Panc1 (cell line): ENCODE measurements around the gene GABRG3. TPM values are rescaled to one million over a fixed set of nuclear protein-coding genes. Genes with fewer than 3 reads are reported as not detected.

ENCODE experiments used
- ATAC-seq: fragments of 200-7000 bp; cut with Tn5 transposase; 2 replicates; pipeline ENCODE4 v1.9.1; 2020; ENCODE audit warnings: mild to moderate bottlenecking, moderate library complexity
- BruUV-seq: library from RNA; stranded (reverse); fragments of 400-500 nt; replicated peaks from 2 replicates; lab custom pipeline; 2021; lab: Mats Ljungman, UMichigan
- CTCF ChIA-PET: fragments of 300-600 bp; sonication (Branson Sonifier 250); formaldehyde crosslinking; loops from one replicate; lab custom pipeline; 2022; ENCODE audit warnings: antibody characterized with exemption; lab: Charles Lee
- POLR2A ChIA-PET: fragments of 300-600 bp; sonication (Branson Sonifier 250); formaldehyde crosslinking; loops from one replicate; lab custom pipeline; 2022; ENCODE audit warnings: antibody characterized with exemption; lab: Charles Lee
- DNase-seq: peaks from one replicate; pipeline ENCODE4 v3.0.0-alpha.2; 2010; ENCODE audit warnings: low read depth, low spot score
- H3K27ac ChIP-seq: 2 replicates; pipeline ENCODE4 v1.5.1; 2011; ENCODE audit warnings: mild to moderate bottlenecking, low read length, inconsistent platforms
- H3K27me3 ChIP-seq: fragments of 200-500 bp; sonication (Bioruptor generic); 2 replicates; pipeline ENCODE4 v1.6.0; 2014; ENCODE audit warnings: low read length, inconsistent platforms; ENCODE audit not compliant: control insufficient read depth, insufficient read depth
- H3K36me3 ChIP-seq: fragments of 200-500 bp; sonication (Bioruptor generic); 2 replicates; pipeline ENCODE4 v1.5.1; 2014; ENCODE audit warnings: inconsistent platforms, mild to moderate bottlenecking, low read length, moderate library complexity; ENCODE audit not compliant: control insufficient read depth, insufficient read depth
- H3K4me1 ChIP-seq: 2 replicates; pipeline ENCODE4 v1.5.1; 2011; ENCODE audit warnings: inconsistent platforms, mild to moderate bottlenecking, low read length, moderate library complexity; ENCODE audit not compliant: control insufficient read depth, insufficient read depth
- H3K4me3 ChIP-seq, 2 experiments: 2 replicates each; pipeline ENCODE4 v1.5.1; 2011 to 2012; ENCODE audit warnings: low read depth in 2 of 2, low read length in 2 of 2, mild to moderate bottlenecking in 2 of 2, inconsistent platforms in 1 of 2, moderate library complexity in 1 of 2
- H3K9me3 ChIP-seq: fragments of 200-500 bp; sonication (Bioruptor generic); 2 replicates; pipeline ENCODE4 v1.5.1; 2014; ENCODE audit warnings: low read depth, mild to moderate bottlenecking, inconsistent platforms, low read length, moderate library complexity; ENCODE audit not compliant: control insufficient read depth, insufficient read depth
- CTCF ChIP-seq: fragments of 450-650 bp; IDR thresholded peaks from 2 replicates; pipeline ENCODE4 v1.5.1; 2017; ENCODE audit warnings: mild to moderate bottlenecking
- POLR2AphosphoS5 ChIP-seq: IDR thresholded peaks from 2 replicates; pipeline ENCODE4 v1.6.1; 2012; ENCODE audit warnings: mild to moderate bottlenecking, low read depth, low read length, moderate library complexity
- REST ChIP-seq, 2 experiments: IDR thresholded peaks; 2 replicates each; pipeline ENCODE4 v1.6.1; 2011 to 2012; ENCODE audit warnings: low read depth in 2 of 2, control low read depth in 1 of 2, low read length in 1 of 2, mild to moderate bottlenecking in 1 of 2, moderate library complexity in 1 of 2; ENCODE audit not compliant: insufficient read depth in 1 of 2
- SIN3A ChIP-seq: IDR thresholded peaks from 2 replicates; pipeline ENCODE4 v1.6.1; 2012; ENCODE audit warnings: low read depth, mild to moderate bottlenecking, low read length, moderate library complexity, borderline replicate concordance; ENCODE audit not compliant: insufficient read depth
- TCF7L2 ChIP-seq: IDR thresholded peaks from 2 replicates; pipeline ENCODE4 v1.6.1; 2011; ENCODE audit warnings: mild to moderate bottlenecking, low read depth, low read length, inconsistent platforms
- in situ Hi-C: cut with HindIII; loops from 2 replicates; pipeline ENCODE4 v1.10.0; 2016; ENCODE audit warnings: low sequenced_read_pairs, low pct_unique_long_range_greater_than_20kb
- intact Hi-C: fragments of 100-400 bp; cut with micrococcal nuclease; formaldehyde crosslinking; loops from one replicate; pipeline ENCODE4 v1.10.0; 2022; ENCODE audit not compliant: unreplicated experiment
- total RNA-seq: library from RNA; stranded (reverse); gene quantifications from one replicate; pipeline ENCODE4 v1.2.1, GENCODE V29; 2021; ENCODE audit not compliant: unreplicated experiment

Gene GABRG3
- total RNA-seq, 1 experiment from 2014 or later: not detected

- H3K9me3 ChIP-seq: no peaks in the 10 kb centered on the region
- CTCF ChIA-PET: interaction anchor here (0.7 kb wide), 2 partner anchors 152 to 167 kb away, joined by 4 to 5 read pairs; no protein-coding TSS in a partner anchor
- no TSS peak for BruUV-seq
- TF ChIP-seq TCF7L2 (no peak), SIN3A (no peak), CTCF (no peak), REST (IDR thresholded peaks at IDR 0.05; ENCODE audit: insufficient read depth in 1 of 2, low read depth in 2 of 2, low read length in 1 of 2) (no peak), POLR2AphosphoS5 (no peak)
- H3K4me1 ChIP-seq: no peaks in the 10 kb centered on the region
- no peak overlapping the region for H3K27ac ChIP-seq
- no peak for ATAC-seq
- POLR2A ChIA-PET: no interaction called here
- H3K27me3 ChIP-seq: no peaks in the 10 kb centered on the region
- DNase-seq: no peak
- intact Hi-C loops (no loop called here), in situ Hi-C loops (no loop called here)
- H3K4me3 ChIP-seq: no peak overlapping the region
- no peaks in the 10 kb centered on the region for H3K36me3 ChIP-seq
Observed at GRCh38 chr15:27057904-27058645, 87.1 kb downstream of the GABRG3 start.

GRCh38 chr15:27058939-27059338 lies 88.0 kb downstream of the GABRG3 start:
- no peaks in the 10 kb centered on the region for H3K36me3 ChIP-seq
- H3K27me3 ChIP-seq: no peaks in the 10 kb centered on the region
- no peaks in the 10 kb centered on the region for H3K9me3 ChIP-seq
- POLR2A ChIA-PET: no interaction called here
- H3K4me3 ChIP-seq: no peak overlapping the region
- no peak overlapping the region for H3K27ac ChIP-seq
- TF ChIP-seq CTCF (no peak), POLR2AphosphoS5 (no peak), REST (IDR thresholded peaks at IDR 0.05; ENCODE audit: insufficient read depth in 1 of 2, low read depth in 2 of 2, low read length in 1 of 2) (no peak), SIN3A (no peak), TCF7L2 (no peak)
- no peak for DNase-seq
- CTCF ChIA-PET: no interaction called here
- no TSS peak for BruUV-seq
- in situ Hi-C loops (no loop called here), intact Hi-C loops (no loop called here)
- ATAC-seq: no peak
- no peaks in the 10 kb centered on the region for H3K4me1 ChIP-seq
